Activated gamma-delta T cell (primary cell): ENCODE results near the gene SMPD2.

Experiments
- DNase-seq: peaks from one replicate; lab custom pipeline; 2025; lab: John Stamatoyannopoulos, UW

Gene SMPD2

DNA sequence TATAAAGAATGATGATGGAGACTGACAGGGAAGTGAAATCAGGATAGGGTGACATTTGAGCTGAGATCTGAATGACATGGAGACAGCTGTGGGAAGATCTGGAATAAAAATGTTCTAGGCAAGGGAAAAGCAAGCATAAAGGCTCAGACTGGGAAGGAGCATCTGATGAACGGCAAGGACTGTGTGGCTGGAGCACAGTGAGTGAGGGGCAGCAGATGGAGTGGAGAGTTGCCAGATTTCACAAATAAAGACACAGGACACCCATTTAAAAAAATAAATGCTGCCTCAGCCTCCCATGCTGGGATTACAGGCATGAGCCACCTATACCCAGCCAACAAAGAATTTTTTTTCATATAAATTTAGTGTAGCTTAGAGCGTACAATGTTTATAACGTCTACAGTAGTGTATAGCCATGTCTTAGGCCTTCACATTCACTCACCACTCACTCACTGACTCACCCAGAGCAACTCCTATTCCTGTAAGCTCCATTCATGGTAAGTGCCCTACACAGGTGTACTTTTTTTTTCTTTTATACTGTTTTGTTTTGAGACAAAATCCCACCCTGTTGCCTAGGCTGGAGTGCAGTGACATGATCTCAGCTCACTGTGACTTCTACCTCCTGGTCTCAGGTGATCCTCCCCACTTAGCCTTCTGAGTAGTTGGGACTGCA, 44.9 kb downstream of the SMPD2 start:
- DNase-seq = no peak

DNA sequence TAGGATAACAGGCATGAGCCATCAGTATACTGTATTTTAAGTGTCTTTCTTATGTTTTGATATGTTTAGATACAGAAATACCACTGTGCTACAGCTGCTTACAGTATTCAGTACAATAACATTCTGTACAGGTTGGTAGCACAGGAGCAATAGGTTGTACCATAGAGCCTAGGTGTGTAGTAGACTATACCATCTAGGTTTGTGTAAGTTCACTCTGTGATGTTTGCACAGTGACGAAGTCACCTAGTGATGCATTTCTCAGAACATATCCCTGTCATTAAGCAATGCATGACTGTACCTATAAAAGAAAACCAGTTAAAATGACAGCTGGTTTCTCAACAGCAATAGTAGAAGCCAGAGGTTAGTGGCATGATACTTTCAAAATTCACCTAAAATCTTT, 45.5 kb downstream of the SMPD2 start:
- DNase-seq = no peak

DNA sequence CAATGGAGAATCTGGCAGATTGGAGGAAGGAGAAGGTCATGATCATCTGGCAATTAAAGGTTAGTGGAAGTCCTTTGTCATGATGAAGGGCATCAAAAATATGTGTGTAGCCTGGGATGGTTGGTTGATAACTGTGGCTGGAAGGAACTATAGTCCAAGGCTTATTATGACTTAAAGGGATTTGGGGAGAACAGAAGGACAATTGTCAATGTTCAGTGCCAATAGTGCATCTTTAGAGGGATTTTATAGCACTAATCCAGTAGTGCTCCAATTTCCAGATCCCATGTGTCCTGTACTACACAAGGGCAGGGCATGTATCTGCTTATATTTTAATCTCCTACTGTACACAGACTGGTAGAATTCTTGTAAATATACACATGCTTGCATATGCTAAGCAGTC, 47.5 kb downstream of the SMPD2 start:
- DNase-seq = no peak

DNA sequence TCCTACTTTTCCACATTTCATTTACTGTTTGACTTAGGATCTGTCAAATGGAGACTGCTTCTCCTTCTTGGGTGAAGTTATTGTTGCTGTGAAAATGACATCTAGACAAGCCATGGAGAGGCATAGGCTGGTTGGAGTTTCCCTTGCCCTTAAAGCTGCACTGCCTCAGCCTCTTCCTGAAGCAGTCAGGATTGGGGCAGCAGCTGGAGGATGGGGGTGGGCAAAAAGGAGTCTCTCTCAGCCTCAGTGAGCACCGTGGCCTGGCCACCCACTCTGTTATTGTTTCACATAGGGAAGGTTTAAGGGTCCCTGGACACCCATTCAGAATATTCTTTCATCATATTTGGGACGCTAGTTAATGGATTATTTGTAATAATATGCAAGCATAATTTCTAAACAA, 50.2 kb downstream of the SMPD2 start:
- no peak for DNase-seq

DNA sequence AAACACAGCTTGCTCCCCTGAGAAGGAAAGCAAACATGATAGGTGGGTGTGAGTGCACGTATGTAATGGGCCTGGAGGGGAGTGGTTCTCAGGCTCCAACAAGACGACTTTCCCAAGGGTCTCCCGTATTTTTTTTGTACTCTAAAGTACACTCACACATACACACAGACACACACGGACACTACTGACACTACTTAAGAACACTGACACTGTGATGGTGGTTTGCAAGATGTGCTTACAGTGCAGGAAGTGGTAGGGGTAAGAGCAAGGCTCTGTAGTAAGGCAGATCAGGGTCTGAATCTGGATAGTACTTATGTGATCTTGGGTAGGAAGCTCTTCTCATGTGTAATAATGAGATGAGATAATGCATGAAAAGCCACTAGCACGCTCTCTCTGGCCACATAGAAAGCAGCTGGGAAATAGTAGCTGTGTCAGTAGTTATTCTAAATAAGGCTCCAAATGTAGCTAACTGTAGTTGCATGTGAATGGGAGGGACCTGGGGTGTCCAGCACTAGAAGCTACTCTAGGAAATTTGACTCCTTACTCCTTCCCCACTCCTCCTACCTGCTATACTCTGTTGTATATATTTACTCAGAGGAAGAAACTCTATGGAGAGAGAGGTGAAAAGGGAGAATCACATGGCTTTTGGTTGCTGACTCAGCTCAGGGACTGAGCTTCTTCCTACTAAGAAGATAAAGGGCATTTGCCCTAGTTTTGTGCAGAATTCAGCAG, 50.8 kb downstream of the SMPD2 start:
- DNase-seq = no peak
